Lower leg skin (tissue), 3 donors: ENCODE results near the gene SRL.

Experiments
- CTCF ChIP-seq, 3 donors: fragments of 450-650 bp; IDR thresholded peaks; one replicate each; pipeline ENCODE4 v1.5.1; 2016; ENCODE audit warnings: antibody characterized with exemption in 3 of 3, mild to moderate bottlenecking in 3 of 3, moderate library complexity in 2 of 3
- POLR2A ChIP-seq, 2 donors: fragments of 450-650 bp; IDR thresholded peaks; one replicate each; pipeline ENCODE4 v1.6.1; 2016 to 2017; ENCODE audit warnings: antibody characterized with exemption in 2 of 2, mild to moderate bottlenecking in 1 of 2, moderate library complexity in 1 of 2

DNA sequence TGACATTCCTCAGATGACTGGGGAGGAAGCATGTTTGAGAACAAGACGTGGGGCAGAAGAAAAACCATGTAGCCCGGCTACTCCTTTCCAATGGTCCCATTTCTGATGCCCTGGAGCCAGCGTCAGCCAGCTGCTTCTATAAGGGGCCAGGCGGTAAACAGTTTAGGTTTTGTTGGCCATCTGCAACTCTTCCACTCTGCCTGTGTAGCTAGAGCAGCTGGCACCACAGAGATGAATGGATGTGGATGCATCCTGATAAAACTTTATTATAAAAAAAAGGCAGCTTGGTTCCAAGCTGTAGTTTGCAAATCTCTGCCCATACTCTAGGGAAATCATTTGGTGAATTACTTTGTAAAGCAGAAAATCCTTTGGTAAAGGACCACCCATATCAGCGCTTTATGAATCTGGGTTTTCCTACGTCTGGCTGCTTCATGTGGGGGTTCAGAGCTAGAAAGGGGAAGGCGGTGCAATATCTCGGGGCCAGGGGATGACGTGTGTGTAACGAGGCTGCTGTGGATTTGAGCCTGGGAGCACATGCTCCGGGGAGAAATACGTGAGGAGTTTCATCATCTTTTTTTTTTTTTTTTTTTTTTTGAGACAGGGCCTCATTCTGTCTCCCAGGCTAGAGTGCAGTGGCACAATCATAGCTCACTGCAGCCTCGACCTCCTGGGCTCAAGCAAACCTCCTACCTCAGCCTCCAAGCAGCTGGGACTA lies 3.4 kb upstream of the SRL start:
- TF ChIP-seq CTCF (IDR thresholded peaks at IDR 0.05) = no peak
- no peak for TF ChIP-seq POLR2A (IDR thresholded peaks at IDR 0.05)
